ENCODE measurements around the gene CRIM1. TPM values are rescaled to one million over a fixed set of nuclear protein-coding genes. Genes with fewer than 3 reads are reported as not detected.

CRIM1 gene
- total RNA-seq, 1 experiment from 2014 or later = 24.1 TPM

GRCh38 chr2:36355151-36355889 lies at the start of gene CRIM1 (continued):
- TF ChIP-seq, protein P1, sequence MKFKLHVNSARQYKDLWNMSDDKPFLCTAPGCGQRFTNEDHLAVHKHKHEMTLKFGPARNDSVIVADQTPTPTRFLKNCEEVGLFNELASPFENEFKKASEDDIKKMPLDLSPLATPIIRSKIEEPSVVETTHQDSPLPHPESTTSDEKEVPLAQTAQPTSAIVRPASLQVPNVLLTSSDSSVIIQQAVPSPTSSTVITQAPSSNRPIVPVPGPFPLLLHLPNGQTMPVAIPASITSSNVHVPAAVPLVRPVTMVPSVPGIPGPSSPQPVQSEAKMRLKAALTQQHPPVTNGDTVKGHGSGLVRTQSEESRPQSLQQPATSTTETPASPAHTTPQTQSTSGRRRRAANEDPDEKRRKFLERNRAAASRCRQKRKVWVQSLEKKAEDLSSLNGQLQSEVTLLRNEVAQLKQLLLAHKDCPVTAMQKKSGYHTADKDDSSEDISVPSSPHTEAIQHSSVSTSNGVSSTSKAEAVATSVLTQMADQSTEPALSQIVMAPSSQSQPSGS (CRISPR knock-in tag; IDR thresholded peaks at IDR 0.05; ENCODE audit: borderline replicate concordance, low read depth) = no peak
- TF ChIP-seq ZNF416 (CRISPR knock-in tag; IDR thresholded peaks at IDR 0.05) (no peak), GRHL2 (CRISPR knock-in tag; IDR thresholded peaks at IDR 0.05; ENCODE audit: insufficient replicate concordance, severe bottlenecking) (no peak), NFE2L1 (CRISPR knock-in tag; IDR thresholded peaks at IDR 0.05) (no peak), KAT7 (CRISPR knock-in tag; IDR thresholded peaks at IDR 0.05; ENCODE audit: borderline replicate concordance) (0 out of 2 replicates have a peak, but pooled peaks have one; percentile 78), FOXP1 (CRISPR knock-in tag; IDR thresholded peaks at IDR 0.05; ENCODE audit: borderline replicate concordance) (no peak; the same call in 1 of the 2 replicates), NFYB (CRISPR knock-in tag; conservative IDR thresholded peaks at IDR 0.05; ENCODE audit: low read depth) (no peak), NR1H2 (CRISPR knock-in tag; IDR thresholded peaks at IDR 0.05) (no peak), SOX15 (CRISPR knock-in tag; IDR thresholded peaks at IDR 0.05) (no peak), IRF2 (CRISPR knock-in tag; IDR thresholded peaks at IDR 0.05; ENCODE audit: borderline replicate concordance, low read depth) (no peak), AR (CRISPR knock-in tag; IDR thresholded peaks at IDR 0.05) (no peak), TCF7 (CRISPR knock-in tag; IDR thresholded peaks at IDR 0.05; ENCODE audit: low read depth) (no peak), ZNF396 (CRISPR knock-in tag; IDR thresholded peaks at IDR 0.05; ENCODE audit: borderline replicate concordance) (no peak), TEAD1 (CRISPR knock-in tag; IDR thresholded peaks at IDR 0.05) (no peak), ZNF317 (CRISPR knock-in tag; IDR thresholded peaks at IDR 0.05; ENCODE audit: borderline replicate concordance, low read depth) (no peak), ZNF232 (CRISPR knock-in tag; IDR thresholded peaks at IDR 0.05) (no peak; the same call in 1 of the 2 replicates), NR3C1 (CRISPR knock-in tag; conservative IDR thresholded peaks at IDR 0.05; ENCODE audit: low read depth) (no peak), CBFB (CRISPR knock-in tag; IDR thresholded peaks at IDR 0.05; ENCODE audit: low read depth) (no peak), ZNF532 (CRISPR knock-in tag; IDR thresholded peaks at IDR 0.05; ENCODE audit: borderline replicate concordance) (no peak), GTF2I (CRISPR knock-in tag; conservative IDR thresholded peaks at IDR 0.05) (no peak), TP53 (CRISPR knock-in tag; IDR thresholded peaks at IDR 0.05) (no peak), ZBTB21 (CRISPR knock-in tag; IDR thresholded peaks at IDR 0.05; ENCODE audit: borderline replicate concordance) (no peak)
- TF ChIP-seq, protein P2, sequence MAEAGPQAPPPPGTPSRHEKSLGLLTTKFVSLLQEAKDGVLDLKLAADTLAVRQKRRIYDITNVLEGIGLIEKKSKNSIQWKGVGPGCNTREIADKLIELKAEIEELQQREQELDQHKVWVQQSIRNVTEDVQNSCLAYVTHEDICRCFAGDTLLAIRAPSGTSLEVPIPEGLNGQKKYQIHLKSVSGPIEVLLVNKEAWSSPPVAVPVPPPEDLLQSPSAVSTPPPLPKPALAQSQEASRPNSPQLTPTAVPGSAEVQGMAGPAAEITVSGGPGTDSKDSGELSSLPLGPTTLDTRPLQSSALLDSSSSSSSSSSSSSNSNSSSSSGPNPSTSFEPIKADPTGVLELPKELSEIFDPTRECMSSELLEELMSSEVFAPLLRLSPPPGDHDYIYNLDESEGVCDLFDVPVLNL (CRISPR knock-in tag; IDR thresholded peaks at IDR 0.05; ENCODE audit: borderline replicate concordance, low read depth) = no peak
- TF ChIP-seq, protein P3, sequence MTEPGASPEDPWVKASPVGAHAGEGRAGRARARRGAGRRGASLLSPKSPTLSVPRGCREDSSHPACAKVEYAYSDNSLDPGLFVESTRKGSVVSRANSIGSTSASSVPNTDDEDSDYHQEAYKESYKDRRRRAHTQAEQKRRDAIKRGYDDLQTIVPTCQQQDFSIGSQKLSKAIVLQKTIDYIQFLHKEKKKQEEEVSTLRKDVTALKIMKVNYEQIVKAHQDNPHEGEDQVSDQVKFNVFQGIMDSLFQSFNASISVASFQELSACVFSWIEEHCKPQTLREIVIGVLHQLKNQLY (CRISPR knock-in tag; IDR thresholded peaks at IDR 0.05) = no peak
- TF ChIP-seq, protein P4, sequence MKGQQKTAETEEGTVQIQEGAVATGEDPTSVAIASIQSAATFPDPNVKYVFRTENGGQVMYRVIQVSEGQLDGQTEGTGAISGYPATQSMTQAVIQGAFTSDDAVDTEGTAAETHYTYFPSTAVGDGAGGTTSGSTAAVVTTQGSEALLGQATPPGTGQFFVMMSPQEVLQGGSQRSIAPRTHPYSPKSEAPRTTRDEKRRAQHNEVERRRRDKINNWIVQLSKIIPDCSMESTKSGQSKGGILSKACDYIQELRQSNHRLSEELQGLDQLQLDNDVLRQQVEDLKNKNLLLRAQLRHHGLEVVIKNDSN (CRISPR knock-in tag; IDR thresholded peaks at IDR 0.05) = no peak
